Activated CD4-positive, alpha-beta T cell treated with anti-CD3 and anti-CD28 coated beads, Interleukin-2, Interleukin-4, amounts not matched to agents 100 ng/mL and 50 ng/mL, durations not matched to agents 16 hours and 8 hours (primary cell): ENCODE measurements around the gene ALOXE3.
A peak's percentile ranks its signal among the peaks of the same experiment; 100 is the strongest.
"Not testable (repeated sequence)": the region's sequence is repeated elsewhere in the genome, so short reads cannot be mapped to it uniquely, and the experiment has no call there.

ENCODE experiments used
- DNase-seq: peaks from one replicate; pipeline ENCODE4 v3.0.0-alpha.2; 2020; ENCODE audit warnings: low spot score

Gene ALOXE3

GRCh38 chr17:8091033-8091687 lies 27.2 kb downstream of the ALOXE3 start:
- no peak for DNase-seq

- DNase-seq = no peak
Measured at GRCh38 chr17:8089728-8090127, 28.6 kb downstream of the ALOXE3 start.

GRCh38 chr17:8087952-8088230 lies 30.4 kb downstream of the ALOXE3 start:
- no peak for DNase-seq

- no peak for DNase-seq
Measured at GRCh38 chr17:8087075-8087951, 31.0 kb downstream of the ALOXE3 start, which contains the start of gene ALOX12B. ALOX12B (minus strand) TSS chr17:8087716; CDS start chr17:8087442, 274 bp downstream.

GRCh38 chr17:8084250-8084649 lies 34.1 kb downstream of the ALOXE3 start:
- no peak for DNase-seq

GRCh38 chr17:8082292-8082691 lies 36.0 kb downstream of the ALOXE3 start:
- DNase-seq = no peak

- DNase-seq = no peak
Measured at GRCh38 chr17:8081876-8082275, 36.4 kb downstream of the ALOXE3 start.

GRCh38 chr17:8080799-8081219 lies 37.5 kb downstream of the ALOXE3 start:
- no peak for DNase-seq

GRCh38 chr17:8080208-8080798 lies 38.0 kb downstream of the ALOXE3 start:
- no peak for DNase-seq

- DNase-seq = peak; percentile 84
Measured at GRCh38 chr17:8079291-8080207, 38.8 kb downstream of the ALOXE3 start.

GRCh38 chr17:8077939-8078338 lies 40.4 kb downstream of the ALOXE3 start:
- not testable (repeated sequence) for DNase-seq

GRCh38 chr17:8076502-8077266 lies 41.6 kb downstream of the ALOXE3 start:
- no peak for DNase-seq

- DNase-seq = no peak
Measured at GRCh38 chr17:8075574-8076342, 42.6 kb downstream of the ALOXE3 start.

GRCh38 chr17:8075081-8075480 lies 43.2 kb downstream of the ALOXE3 start:
- DNase-seq = no peak

GRCh38 chr17:8074554-8074953 lies 43.8 kb downstream of the ALOXE3 start:
- no peak for DNase-seq

- DNase-seq = peak; percentile 85
Measured at GRCh38 chr17:8073627-8074484, 44.5 kb downstream of the ALOXE3 start.

- no peak for DNase-seq
Measured at GRCh38 chr17:8072729-8073461, 45.4 kb downstream of the ALOXE3 start.

GRCh38 chr17:8072341-8072728 lies 46.0 kb downstream of the ALOXE3 start:
- DNase-seq = no peak

- DNase-seq = no peak
Measured at GRCh38 chr17:8071496-8071895, 46.8 kb downstream of the ALOXE3 start.
